H4 (cell line): Measurements from ENCODE around the gene PRG3. TPM values are rescaled to one million over a fixed set of nuclear protein-coding genes. Genes with fewer than 3 reads are reported as not detected.
A peak's percentile ranks its signal among the peaks of the same experiment; 100 is the strongest.

ENCODE experiments used
- DNase-seq: peaks from one replicate; pipeline ENCODE4 v3.0.0-alpha.2; 2015; ENCODE audit warnings: low spot score
- total RNA-seq: library from RNA; depleted of rRNA; stranded (reverse); fragments of >200 nt; shearing (Covaris generic); gene quantifications from 2 replicates; pipeline ENCODE4 v1.2.3, GENCODE V29; 2014

Gene PRG3
- total RNA-seq, 1 experiment from 2014 or later = not detected

DNA sequence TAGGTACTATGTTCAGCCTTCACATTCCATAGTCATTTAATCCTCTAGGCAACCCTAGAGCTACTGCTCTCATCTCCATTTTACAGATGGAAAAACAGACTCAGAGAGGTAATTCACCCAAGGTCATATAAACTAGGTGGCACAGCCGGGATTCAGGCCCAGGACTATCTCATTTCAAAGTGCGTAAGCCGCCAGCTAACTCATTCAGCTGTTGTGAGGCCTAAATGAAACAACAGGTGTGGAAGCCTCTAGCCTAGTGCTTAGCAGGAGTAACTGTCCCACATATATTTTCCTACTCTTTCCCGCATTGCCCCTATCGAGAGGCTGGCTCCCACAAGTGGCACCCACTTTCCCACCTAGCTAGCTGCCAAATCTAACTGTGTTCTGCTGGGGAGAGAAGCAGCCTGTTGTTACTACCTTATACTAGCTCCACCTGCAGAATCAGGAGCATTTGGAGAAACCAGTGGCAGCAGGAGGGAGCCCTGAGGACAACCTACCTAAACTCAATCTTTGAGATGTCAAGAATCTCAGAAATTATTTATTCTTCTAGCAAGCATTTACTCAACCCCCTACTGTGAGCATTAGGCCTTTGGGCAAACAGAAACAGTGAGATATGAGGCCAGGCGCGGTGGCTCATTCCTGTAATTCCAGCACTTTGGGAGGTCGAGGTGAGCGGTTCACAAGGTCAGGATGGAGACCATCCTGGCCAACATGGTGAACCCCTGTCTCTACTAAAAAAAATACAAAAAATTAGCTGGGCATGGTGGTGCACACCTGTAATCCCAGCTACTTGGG is 20.9 kb downstream of the PRG3 start:
- no peak for DNase-seq

DNA sequence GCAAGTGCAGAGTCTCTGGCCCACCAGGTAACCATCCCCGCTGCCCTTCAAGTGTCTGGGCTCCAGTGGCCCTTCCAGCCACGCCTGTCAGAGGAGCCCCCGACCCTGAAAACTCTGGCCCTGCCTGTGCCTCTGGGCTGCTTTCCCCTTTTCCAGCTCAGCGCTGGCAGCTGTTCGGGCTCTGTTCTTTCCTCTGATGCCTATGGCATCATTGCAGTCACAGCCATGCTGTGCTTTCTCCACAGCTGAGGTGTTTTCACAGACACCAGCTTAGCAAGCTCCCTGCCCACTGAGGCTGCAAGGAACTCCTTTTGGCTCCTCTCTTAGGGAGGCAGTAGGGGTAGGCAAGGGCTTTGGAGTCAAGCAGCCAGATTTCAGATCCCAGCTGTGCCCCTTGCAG is 21.6 kb downstream of the PRG3 start:
- DNase-seq = no peak

DNA sequence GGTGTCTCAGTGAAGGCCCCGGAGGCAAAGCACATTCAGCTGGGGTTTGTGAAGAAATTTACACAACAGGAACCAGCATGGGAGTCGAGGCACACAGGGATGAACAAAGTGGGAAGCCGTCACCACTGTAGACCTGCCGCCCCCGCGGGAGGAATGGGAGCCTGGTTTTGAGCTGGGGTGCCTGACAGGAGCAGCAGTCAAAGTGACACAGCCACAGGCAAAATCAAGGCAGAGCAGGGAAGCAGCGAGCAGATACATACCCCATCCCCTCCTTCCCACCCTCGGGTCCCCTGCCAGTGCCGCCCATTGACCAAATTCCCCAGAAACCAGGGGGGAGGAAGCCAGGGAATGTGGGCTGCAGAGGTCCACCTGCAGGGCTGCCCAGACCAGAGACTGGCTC is 22.0 kb downstream of the PRG3 start:
- no peak for DNase-seq

DNA sequence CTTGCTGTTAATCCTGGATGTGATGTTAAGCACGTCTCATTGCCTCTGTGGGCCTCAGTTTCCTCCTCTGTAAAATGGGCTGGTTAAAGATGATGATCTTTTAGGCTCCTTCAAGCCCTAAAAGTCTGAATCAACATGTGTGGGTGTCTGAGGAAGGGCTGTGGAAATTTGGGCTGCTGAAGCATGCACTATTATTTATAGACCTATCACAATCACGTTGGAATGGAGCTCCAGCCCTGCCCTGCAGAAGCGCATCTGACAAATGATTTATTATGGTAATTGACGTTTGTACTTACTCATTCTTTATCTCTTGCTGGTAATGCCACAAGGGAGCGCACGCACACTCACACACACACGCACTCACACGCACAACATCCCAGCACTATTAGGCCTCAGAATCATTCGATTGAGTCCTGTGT is 22.4 kb downstream of the PRG3 start:
- DNase-seq = no peak

DNA sequence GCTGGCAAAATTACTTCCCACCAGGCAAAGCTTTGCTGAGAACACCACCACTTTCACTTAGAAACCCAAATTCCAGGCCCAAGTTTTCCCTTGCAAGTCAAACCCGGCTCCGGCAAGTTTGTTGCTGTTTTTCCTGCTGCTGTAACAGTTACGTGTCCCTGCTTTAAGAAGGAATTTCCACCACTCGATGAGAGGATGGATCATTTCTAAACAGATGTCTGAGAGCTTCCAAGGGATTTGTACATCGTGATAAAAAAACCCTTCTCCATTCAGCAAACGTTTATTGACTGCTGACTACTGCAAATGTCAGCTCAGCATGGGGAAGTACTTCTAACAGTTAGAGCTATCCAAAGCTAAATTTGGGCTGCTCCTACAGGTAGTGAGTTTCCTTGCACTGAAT is 23.1 kb downstream of the PRG3 start:
- no peak for DNase-seq

DNA sequence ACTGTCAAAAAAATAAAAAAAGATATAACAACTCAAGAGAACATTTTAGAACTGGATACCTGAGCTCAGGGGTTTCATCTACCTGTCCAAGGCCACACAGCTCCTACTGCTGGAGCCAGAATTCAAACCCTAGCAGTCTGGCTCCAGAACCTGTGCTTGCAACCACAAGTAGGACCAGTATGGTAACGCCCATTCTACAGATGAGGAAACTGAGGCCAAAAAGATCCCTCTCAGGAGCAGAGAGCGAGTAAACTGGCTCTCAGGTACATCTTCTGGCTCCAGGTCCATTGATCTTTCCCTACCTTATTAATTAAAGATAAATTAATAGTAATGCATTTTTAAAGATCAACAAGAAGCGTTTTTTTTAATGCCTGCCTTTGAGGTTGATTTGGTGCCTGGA is 23.6 kb downstream of the PRG3 start:
- no peak for DNase-seq

DNA sequence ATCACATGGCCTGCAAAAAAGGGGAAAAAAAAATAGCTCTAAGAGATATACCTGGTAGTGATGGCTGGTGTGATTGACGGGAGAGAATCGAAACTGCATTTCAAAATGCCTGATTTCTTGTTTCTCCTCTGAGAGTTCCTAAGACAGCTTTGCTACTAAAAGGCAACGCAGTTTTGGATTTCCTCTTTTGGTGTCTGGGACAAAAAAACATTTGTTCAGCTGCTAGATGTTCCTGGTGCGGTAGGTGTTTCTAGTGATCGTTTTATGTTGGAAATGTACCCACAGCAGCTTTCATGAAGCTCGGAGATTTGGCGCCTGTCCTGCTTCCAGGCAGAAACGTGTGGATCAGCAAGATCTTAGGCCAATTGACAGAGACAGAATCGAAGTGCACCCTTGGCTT is 24.7 kb downstream of the PRG3 start:
- no peak for DNase-seq

DNA sequence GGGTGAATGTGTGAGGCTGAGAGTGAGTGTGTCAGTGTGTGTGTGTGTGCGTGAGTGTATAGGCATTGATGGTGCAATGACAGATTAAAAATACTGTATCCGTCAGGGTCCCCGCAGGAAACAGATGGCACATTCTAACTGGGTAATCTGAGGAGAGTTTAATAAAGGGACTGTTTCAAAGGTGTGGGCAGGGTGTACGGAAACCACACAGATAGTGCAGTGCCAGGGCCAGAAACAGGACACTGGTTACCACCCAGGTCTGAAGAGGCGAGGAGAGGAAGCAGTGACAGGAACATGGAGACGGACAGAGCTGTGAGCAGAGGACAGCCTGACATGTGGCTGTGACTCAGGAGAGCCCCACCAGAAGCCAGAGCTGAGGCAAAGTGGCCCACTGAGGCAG is 26.3 kb downstream of the PRG3 start:
- DNase-seq = no peak

DNA sequence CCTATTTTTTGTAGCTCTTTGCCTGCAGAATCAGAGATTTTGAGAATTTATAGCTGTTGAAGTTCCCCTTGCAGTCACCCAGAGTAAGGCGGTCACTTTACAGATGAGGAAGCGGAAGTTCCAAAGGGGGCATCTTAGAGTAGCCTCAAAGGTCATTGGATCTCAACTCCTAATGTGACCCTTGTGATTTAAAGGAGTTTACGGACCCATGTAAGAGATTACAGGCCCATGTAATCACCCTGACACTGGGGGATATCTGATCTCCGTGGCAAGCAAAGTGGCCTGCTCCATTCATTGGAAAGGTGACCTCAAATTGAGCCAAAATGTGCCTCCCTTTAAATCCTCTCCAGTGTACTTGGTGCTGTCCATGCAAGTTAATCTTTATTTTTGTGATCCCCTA is 27.1 kb downstream of the PRG3 start:
- no peak for DNase-seq

DNA sequence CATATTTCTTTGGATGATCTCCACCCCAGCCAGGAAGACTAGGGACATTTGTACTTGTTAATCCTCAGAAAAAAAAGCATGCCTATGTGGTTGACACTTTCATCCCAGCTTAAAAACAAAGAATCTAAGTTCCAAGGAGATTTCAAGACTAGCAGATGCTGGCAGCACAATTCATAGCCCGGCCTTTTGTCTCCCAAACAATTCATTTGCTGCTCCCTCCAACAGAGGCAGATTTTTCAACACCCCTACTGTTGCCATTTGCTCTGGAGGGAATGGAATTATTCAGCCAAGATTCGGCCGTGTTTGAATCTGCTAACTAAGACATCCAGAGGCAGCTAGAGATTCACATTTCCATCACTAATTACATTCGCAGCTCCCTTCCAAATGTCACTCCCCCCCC is 27.5 kb downstream of the PRG3 start:
- DNase-seq = no peak

DNA sequence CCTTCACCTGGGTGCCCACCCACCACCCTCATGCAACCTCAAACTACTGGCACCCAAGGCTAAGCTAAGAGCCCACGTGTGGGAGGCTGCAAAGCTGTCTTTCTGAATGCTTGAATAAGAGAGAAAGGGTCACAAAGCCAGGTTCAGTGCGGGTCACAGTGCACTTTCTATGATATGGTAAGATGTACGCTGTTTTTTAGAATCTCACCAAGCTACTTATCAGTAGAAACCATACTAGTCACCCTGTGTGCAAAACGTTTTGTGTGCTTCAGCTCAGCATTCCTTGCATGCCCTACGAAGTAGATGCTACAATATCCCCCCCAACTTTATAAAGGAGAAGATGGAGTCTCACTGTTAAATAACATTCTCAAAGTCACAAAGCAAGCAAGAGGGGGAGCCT is 27.9 kb downstream of the PRG3 start:
- DNase-seq = no peak

DNA sequence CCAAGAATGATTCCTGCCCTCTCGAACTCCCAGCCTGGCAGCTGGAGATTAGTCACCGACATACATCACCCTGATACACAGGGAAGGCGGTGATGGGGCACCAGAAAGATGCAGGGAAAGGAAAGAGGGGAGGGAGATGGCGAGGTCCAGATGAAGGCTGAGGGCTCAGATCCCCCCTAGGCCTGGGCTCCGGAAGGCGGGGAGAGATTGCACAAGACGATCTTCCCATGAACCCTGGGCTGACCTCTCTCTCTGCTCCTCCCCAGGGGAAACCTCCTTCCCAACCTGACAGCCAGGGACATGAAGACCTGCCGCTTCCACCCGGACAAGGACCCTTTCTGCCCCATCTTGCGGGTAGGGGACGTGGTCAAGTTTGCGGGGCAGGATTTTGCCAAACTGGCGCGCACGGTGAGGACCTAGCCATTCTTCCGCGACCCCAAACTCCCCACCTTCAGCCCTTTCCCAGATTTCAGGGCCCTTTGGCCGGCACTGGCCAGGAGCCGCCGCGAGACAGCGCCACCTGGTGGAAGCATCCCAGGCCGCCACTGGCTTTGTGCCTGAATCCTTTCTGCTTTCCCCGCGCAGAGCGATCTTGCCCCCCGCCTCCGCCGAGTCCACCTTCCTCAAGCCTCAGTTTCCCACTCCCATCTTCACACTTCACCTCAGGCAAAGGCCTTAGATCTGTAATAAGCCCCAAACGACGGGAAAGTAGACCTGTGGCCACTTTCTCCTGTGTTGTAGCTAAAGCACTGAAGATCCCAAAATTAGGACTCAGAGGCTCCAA is 31.3 kb downstream of the PRG3 start:
- no peak for DNase-seq

DNA sequence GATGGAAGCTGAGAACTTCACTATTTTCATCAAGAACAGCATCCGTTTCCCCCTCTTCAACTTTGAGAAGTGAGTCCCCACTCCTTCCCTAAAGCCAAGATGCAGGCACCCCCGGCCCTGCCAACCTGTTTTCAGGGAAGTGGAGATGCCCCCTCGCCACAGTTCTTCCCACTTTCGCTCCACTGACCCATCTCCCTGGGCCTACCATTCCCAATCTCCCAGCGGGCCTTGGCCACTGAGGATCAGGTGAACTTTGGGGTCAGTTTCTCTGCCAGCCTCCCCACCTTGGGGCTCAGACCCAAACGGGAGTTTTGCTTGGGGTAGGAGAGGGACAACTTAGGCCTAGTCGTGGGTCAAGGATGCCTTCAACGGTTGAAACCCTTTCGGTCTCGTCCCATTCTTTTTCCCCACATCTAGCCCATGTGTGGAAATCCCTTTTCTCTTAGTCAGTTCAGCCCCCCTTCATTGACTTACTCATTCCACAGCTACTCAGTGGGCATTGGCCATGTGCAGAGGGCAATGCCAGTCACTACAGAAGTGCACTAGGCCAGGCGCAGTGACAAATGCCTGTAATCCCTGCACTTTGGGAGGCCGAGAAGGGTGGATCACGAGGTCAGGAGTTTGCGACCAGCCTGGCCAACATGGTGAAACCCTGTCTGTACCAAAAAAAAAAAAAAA is 32.2 kb downstream of the PRG3 start:
- DNase-seq = no peak

DNA sequence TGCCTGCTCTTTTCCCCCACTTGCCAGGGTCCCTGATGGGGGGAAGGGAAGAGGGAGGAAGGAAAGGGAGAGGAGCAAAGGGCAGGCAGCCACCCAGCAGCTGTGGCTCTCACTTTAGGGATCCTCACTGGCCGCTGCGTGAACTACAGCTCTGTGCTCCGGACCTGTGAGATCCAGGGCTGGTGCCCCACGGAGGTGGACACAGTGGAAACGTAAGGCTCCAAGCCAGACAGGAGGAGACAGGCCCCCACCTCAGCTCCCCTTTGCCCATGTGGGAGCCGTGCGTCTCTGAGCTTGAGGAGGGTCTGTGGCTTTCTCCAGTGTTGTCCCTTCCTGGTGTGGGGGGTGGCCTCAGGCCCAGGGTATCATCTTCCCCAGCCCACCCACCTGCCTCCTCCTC is 32.9 kb downstream of the PRG3 start:
- DNase-seq = no peak

DNA sequence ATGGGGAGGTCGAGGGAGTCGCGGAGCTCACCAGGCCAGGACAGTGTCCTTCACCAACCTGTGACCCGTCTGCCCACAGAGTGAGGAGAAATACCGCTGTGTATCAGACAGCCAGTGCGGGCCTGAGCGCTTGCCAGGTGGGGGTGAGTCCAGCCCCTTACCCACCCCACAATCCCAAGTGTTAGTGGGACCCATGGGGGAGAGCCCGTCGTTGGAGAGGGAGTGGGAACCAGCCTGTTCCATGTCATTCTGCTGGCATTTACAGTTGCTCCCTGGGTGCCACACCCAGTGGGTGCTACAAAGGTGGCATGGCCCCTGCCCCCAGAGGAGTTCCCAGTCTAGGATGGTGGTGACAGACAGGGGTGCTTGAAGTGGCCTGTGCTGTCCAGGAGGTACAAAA is 33.6 kb downstream of the PRG3 start:
- DNase-seq = no peak

DNA sequence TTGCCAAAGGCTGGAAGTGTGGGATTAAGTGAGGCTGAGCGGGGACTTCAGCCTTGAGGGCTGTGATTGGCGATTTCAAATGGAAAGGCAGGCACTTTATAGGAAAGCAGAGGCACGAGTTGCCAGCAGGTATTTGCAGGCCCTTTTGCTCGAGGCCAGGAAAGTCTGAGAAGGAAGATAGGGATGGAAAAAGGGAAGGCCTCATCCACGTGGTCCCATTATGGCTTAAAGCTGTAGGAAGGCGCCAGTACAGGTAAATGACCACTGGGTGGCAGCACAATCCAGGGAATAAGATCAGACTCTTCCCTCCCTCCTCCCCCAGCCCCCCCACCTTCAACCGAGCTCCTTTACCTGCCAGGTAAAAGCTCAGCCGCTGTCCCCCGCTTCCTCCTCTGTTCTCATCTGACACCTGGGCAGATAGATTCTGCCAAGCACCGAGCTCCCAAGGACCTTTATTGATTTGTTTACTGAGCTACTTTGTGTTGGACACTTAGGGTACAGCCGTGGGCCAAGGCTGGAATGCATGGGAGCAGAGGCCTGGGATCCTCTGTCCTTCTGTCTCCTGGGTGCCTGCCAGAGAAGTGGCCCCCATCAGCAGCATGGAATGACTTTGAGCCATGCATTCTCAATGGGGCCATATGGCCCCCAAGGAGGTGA is 35.3 kb downstream of the PRG3 start:
- DNase-seq = peak; percentile 66

DNA sequence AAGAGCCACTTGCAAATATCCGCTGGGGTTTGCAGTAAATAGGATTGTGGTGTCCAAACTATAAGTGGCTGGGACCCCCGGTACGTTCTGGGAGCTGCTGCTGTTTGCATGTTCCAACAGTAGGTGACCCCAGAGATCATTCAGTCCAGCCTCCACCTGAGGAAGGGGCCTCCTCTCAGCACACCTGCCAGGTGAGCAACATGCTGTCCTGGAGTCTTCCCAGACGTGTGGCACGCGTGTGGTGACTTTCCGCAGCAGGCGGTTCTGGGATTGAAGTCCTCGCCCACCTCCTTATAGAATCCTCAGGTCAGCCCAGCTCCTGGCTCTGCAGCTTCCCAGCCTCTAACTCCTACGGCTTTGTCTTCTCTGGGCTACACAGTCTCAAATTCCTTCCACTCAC is 36.1 kb downstream of the PRG3 start:
- DNase-seq = no peak

DNA sequence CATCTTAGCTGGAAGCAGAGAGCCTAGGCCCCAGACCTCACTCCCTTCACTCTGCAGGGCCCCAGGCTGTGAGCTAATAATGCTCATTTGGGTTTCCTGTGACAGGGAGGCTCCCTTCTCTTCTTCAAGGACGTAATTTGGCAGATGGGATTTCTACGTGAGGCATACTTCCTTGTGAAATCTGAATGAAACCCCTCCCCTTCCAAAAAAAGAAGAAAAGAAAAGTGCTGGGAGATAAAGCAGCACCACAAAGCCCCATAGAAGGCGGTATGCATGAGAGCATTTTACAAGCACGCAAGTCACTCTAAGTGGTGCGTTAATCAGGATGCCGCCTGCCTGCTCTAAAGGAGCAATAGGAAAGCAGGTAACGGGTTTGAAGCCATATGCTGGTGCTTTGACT is 37.1 kb downstream of the PRG3 start:
- no peak for DNase-seq

DNA sequence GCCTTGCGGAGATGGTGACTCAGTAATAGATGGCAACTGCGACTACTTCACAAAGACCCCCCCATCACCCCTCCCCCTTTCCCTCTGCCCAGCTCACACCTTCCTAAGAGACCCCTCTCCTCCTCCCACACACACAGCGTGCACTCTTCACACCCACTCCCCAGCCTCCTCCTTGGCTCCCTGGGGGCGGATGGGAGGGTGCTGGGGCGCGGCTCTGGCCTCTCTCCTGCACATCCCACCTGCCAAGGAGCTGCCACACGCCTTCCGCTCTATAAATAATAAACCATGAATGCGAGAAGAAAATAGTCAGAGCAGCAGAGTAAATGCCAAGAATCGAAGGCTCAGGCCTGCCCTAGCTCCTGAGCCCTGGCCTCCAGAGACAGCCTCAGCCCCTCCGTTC is 38.2 kb downstream of the PRG3 start:
- DNase-seq = no peak

DNA sequence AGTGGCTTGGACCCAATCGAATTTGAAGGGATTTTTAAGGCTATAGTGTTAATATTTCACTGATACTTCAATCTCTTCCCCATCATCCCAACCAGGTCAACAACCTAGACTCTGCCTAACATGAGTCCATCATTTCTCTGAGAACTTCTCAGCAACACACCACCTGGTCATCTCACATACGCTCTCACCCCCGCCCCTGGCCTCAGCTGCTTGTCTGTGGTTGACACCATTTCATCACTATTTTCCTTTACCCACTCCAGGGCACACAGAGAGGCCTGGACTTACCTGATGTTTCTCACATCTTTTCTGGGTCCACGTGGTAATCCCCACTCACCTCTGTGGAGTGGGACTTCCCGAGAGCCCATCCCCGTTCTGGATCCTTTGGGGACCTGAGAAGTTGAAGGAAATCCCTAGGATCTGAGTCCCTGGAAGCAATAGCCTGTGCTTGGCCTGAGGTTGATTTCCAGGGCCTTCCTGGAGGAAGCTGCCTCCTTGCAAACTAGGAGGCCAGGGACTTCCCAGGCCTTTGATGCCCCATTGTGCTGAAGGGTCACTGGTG is 39.6 kb downstream of the PRG3 start:
- no peak for DNase-seq

DNA sequence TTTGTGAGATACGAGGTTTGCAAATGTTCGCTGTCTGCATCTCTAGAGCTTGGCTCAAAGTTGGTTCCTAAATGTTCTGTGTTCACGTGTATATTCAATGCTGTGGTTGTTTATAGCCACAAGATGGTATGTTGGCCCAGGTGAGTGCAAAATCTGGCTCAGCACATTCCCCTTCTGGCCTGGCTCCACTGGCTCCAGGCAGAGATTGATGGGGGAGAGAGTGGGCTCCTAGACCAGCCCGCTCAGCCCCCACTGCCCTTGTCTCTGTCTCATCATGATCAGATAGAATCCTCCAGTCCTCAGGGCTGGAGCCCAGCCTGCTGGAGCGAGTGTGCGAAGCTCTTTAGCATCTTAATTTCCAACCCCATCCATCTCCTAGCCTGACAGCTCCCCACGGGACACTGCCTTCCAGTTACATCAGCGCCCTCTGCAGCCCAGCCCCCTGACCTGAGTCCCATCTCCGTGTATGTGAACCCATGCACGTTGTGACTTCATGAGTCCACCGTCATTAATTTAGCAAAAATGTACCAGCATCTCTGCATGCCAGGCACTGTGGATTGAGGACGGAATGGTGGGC is 40.8 kb downstream of the PRG3 start:
- no peak for DNase-seq

DNA sequence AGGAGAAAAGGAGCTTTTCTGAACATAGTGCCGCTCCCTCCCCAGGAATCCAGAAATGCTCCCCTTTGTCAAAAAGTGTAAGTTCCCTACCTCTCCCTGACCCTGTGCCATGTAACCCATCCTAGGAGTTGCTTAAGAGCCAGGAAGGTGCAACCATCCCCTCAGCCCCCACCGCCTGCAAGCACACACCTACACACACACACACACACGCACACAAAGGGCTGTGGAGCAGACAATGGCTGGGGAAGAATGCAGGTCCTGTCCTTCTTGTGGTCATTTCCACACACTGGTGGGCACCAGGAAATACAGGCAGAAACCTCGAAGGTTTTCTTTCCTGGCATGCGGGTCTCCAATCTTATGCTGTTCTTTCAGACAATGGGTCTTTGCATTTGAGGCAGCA is 41.6 kb downstream of the PRG3 start:
- no peak for DNase-seq
